ENCODE results near the gene FANCC. TPM values are rescaled to one million over a fixed set of nuclear protein-coding genes. Genes with fewer than 3 reads are reported as not detected.

FANCC gene
- total RNA-seq, 2 donors from 2014 or later: 4.9 to 21.2 TPM

- no peak for DNase-seq (ENCODE audit: low spot score)
- no peaks in the 10 kb centered on the region for H3K9me3 ChIP-seq
- peaks cover 2% of the 10 kb centered on the region for H3K4me1 ChIP-seq (replicated peaks)
- TF ChIP-seq POLR2AphosphoS5 (IDR thresholded peaks at IDR 0.05) (no peak), POLR2A (IDR thresholded peaks at IDR 0.05) (no peak), CTCF (IDR thresholded peaks at IDR 0.05) (no peak)
- no peak overlapping the region for H3K27ac ChIP-seq
- H3K36me3 ChIP-seq: no peaks in the 10 kb centered on the region
- no peak overlapping the region for H3K4me3 ChIP-seq
- no peaks in the 10 kb centered on the region for H3K27me3 ChIP-seq (replicated peaks; ENCODE audit: insufficient read depth)
- intact Hi-C loops (cut with DNase I): no loop called here
These were observed 10.0 kb downstream of the FANCC start for GRCh38 chr9:95307538-95307937.

- H3K4me3 ChIP-seq: no peak overlapping the region
- no peaks in the 10 kb centered on the region for H3K9me3 ChIP-seq
- intact Hi-C loops (cut with DNase I): no loop called here
- peaks cover 2% of the 10 kb centered on the region for H3K4me1 ChIP-seq (replicated peaks)
- H3K27ac ChIP-seq: no peak overlapping the region
- no peak for TF ChIP-seq CTCF (IDR thresholded peaks at IDR 0.05)
- TF ChIP-seq POLR2A (IDR thresholded peaks at IDR 0.05): no peak
- TF ChIP-seq POLR2AphosphoS5 (IDR thresholded peaks at IDR 0.05): no peak
- H3K36me3 ChIP-seq: no peaks in the 10 kb centered on the region
- no peaks in the 10 kb centered on the region for H3K27me3 ChIP-seq (replicated peaks; ENCODE audit: insufficient read depth)
- 93% methylated on average over 6 of the region's 6 CpGs for WGBS
- no peak for DNase-seq (ENCODE audit: low spot score)
These were observed 10.7 kb downstream of the FANCC start for GRCh38 chr9:95306819-95307218.

- 30% methylated on average over 3 of the region's 3 CpGs for WGBS
These were observed 11.6 kb downstream of the FANCC start for GRCh38 chr9:95305770-95306492.

GRCh38 chr9:95302479-95302878, 15.0 kb downstream of the FANCC start:
- Histone ChIP-seq H3K36me3 (no peaks in the 10 kb centered on the region), H3K27me3 (replicated peaks; ENCODE audit: insufficient read depth) (no peaks in the 10 kb centered on the region), H3K27ac (no peak overlapping the region), H3K4me3 (no peak overlapping the region), H3K9me3 (no peaks in the 10 kb centered on the region), H3K4me1 (replicated peaks) (peaks cover 2% of the 10 kb centered on the region)
- intact Hi-C loops (cut with DNase I): no loop called here
- DNase-seq (ENCODE audit: low spot score): no peak
- TF ChIP-seq CTCF (IDR thresholded peaks at IDR 0.05): no peak
- TF ChIP-seq POLR2A (IDR thresholded peaks at IDR 0.05): no peak
- TF ChIP-seq POLR2AphosphoS5 (IDR thresholded peaks at IDR 0.05): no peak
- 94% methylated on average over 5 of the region's 5 CpGs for WGBS

More at GRCh38 chr9:95305770-95306492, 11.6 kb downstream of the FANCC start:
- no peak for DNase-seq (ENCODE audit: low spot score)
- no peaks in the 10 kb centered on the region for H3K36me3 ChIP-seq
- intact Hi-C loops (cut with DNase I): no loop called here
- no peaks in the 10 kb centered on the region for H3K9me3 ChIP-seq
- TF ChIP-seq POLR2AphosphoS5 (IDR thresholded peaks at IDR 0.05) (peak; percentile 27), POLR2A (IDR thresholded peaks at IDR 0.05) (no peak), CTCF (IDR thresholded peaks at IDR 0.05) (no peak)
- H3K27me3 ChIP-seq (replicated peaks; ENCODE audit: insufficient read depth): no peaks in the 10 kb centered on the region
- peaks cover 2% of the 10 kb centered on the region for H3K4me1 ChIP-seq (replicated peaks)
- no peak overlapping the region for H3K4me3 ChIP-seq
- no peak overlapping the region for H3K27ac ChIP-seq

- intact Hi-C loops (cut with DNase I): no loop called here
- WGBS: 80% methylated on average over 1 of the region's 1 CpG
- no peak overlapping the region for H3K27ac ChIP-seq
- TF ChIP-seq CTCF (IDR thresholded peaks at IDR 0.05) (no peak), POLR2AphosphoS5 (IDR thresholded peaks at IDR 0.05) (no peak), POLR2A (IDR thresholded peaks at IDR 0.05) (no peak)
- H3K4me1 ChIP-seq (replicated peaks): no peaks in the 10 kb centered on the region
- H3K4me3 ChIP-seq: no peak overlapping the region
- no peaks in the 10 kb centered on the region for H3K27me3 ChIP-seq (replicated peaks; ENCODE audit: insufficient read depth)
- no peaks in the 10 kb centered on the region for H3K36me3 ChIP-seq
- H3K9me3 ChIP-seq: no peaks in the 10 kb centered on the region
- no peak for DNase-seq (ENCODE audit: low spot score)
These were observed 19.7 kb downstream of the FANCC start for GRCh38 chr9:95297760-95298159.
